ES-I3 (cell line): ENCODE results near the gene FRK.
"Not testable (repeated sequence)": the region's sequence is repeated elsewhere in the genome, so short reads cannot be mapped to it uniquely, and the experiment has no call there.

Experiments used
- H3K36me3 ChIP-seq: 2 replicates; pipeline ENCODE4 v1.6.1; 2013; ENCODE audit warnings: mild to moderate bottlenecking, low read length, control low read depth, moderate library complexity; ENCODE audit not compliant: insufficient read depth
- H3K4me1 ChIP-seq: 2 replicates; pipeline ENCODE4 v1.6.1; 2013; ENCODE audit warnings: mild to moderate bottlenecking, control low read depth, low read length; ENCODE audit not compliant: insufficient read depth
- H3K9ac ChIP-seq: 2 replicates; pipeline ENCODE4 v1.6.1; 2013; ENCODE audit warnings: low read depth, mild to moderate bottlenecking, low read length, moderate library complexity
- H3K9me3 ChIP-seq: 2 replicates; pipeline ENCODE4 v1.6.1; 2013; ENCODE audit warnings: mild to moderate bottlenecking, low read length, moderate library complexity; ENCODE audit not compliant: control insufficient read depth, insufficient read depth

Gene FRK

GRCh38 chr6:115899730-115900282 lies 160.9 kb downstream of the FRK start:
- Histone ChIP-seq H3K36me3 (no peaks in the 10 kb centered on the region), H3K4me1 (no peaks in the 10 kb centered on the region), H3K9ac (no peak overlapping the region), H3K9me3 (no peaks in the 10 kb centered on the region)

GRCh38 chr6:115898246-115898645 lies 162.4 kb downstream of the FRK start:
- H3K9me3 ChIP-seq, result no peaks in the 10 kb centered on the region
- H3K4me1 ChIP-seq, result no peaks in the 10 kb centered on the region
- H3K9ac ChIP-seq, result no peak overlapping the region
- no peaks in the 10 kb centered on the region for H3K36me3 ChIP-seq

GRCh38 chr6:115896538-115897129 lies 164.1 kb downstream of the FRK start:
- no peaks in the 10 kb centered on the region for H3K9me3 ChIP-seq
- no peaks in the 10 kb centered on the region for H3K4me1 ChIP-seq
- H3K9ac ChIP-seq, result no peak overlapping the region
- no peaks in the 10 kb centered on the region for H3K36me3 ChIP-seq

- Histone ChIP-seq H3K9me3 (no peaks in the 10 kb centered on the region), H3K4me1 (no peaks in the 10 kb centered on the region), H3K36me3 (no peaks in the 10 kb centered on the region), H3K9ac (no peak overlapping the region)
Observed at GRCh38 chr6:115894426-115894992, 166.2 kb downstream of the FRK start.

DNA sequence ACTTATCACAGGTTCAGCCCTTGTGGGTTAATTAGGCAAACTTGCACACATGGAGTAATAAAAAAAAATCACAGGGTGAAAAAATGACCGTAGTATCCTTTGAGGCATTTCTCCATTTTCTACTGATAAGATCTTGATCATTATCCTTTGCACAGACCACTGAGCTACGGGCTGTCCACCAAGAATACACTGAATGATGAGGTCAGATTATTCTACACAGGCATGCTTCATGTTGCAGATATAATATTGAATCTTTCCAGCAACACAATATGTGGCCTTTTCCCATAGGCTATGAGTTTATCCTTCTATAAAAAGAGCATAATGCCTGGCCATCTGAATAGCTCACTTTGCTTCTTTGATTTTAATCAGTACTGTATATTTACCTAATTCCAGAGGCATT lies 168.9 kb downstream of the FRK start:
- Histone ChIP-seq H3K4me1 (no peaks in the 10 kb centered on the region), H3K36me3 (no peaks in the 10 kb centered on the region), H3K9ac (no peak overlapping the region), H3K9me3 (no peaks in the 10 kb centered on the region)

GRCh38 chr6:115891111-115891669 lies 169.5 kb downstream of the FRK start:
- Histone ChIP-seq H3K36me3 (no peaks in the 10 kb centered on the region), H3K4me1 (no peaks in the 10 kb centered on the region), H3K9ac (no peak overlapping the region), H3K9me3 (no peaks in the 10 kb centered on the region)

DNA sequence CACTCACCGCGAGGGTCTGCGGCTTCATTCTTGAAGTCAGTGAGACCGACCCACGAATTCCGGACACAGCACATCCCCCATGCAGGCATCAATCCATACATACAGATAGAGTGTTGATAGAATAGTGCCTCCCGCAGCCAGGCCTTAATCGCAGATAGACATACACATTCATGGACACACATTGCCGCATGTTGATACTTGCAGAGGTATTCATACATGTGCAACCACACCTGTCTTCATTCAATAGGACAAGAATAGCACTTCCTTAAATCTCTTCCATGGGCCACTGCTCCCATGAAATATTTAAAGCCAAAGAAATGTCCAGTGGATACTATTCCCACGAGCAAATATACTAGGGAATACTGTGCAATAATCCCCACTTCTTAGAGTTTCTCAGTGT lies 170.5 kb downstream of the FRK start:
- H3K9me3 ChIP-seq, result no peaks in the 10 kb centered on the region
- H3K9ac ChIP-seq, result no peak overlapping the region
- H3K36me3 ChIP-seq, result no peaks in the 10 kb centered on the region
- H3K4me1 ChIP-seq, result no peaks in the 10 kb centered on the region

DNA sequence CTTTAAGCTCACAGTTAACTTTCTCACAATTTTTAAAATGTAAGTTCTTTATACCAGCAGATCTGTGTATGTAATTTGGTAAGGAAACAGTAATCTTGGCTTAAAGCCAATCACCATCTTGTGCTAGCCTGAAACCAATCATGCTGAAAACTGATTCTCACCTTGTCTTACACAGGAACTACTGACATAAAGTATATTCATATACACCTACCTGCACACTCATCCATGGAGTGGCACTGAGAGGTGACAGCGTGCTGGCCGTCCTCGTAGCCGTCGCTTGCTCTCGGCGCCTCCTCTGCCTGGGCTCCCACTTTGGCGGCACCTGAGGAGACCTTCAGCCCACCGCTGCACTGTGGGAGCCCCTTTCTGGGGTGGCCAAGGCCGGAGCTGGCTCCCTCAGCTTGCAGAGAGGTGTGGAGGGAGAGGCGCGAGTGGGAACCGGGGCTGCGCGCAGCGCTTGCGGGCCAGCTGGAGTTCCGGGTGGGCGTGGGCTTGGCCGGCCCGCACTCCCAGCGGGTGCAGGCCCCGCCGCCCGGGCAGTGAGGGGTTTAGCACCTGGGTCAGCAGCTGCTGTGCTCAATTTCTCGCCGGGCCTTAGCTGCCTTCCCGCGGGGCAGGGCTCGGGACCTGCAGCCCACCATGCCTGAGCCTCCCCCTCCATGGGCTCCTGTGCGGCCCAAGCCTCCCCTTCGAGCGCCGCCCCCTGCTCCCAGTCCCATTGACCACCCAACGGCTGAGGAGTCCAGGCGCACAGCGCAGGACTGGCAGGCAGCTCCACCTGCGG lies 171.8 kb downstream of the FRK start:
- not testable (repeated sequence) for H3K36me3 ChIP-seq, H3K9ac ChIP-seq, H3K4me1 ChIP-seq, H3K9me3 ChIP-seq

- no peaks in the 10 kb centered on the region for H3K9me3 ChIP-seq
- no peaks in the 10 kb centered on the region for H3K36me3 ChIP-seq
- H3K9ac ChIP-seq, result no peak overlapping the region
- no peaks in the 10 kb centered on the region for H3K4me1 ChIP-seq
Observed at GRCh38 chr6:115887891-115888290, 172.8 kb downstream of the FRK start.

- Histone ChIP-seq H3K36me3 (no peaks in the 10 kb centered on the region), H3K9ac (no peak overlapping the region), H3K4me1 (no peaks in the 10 kb centered on the region), H3K9me3 (no peaks in the 10 kb centered on the region)
Observed at GRCh38 chr6:115885636-115886366, 174.9 kb downstream of the FRK start.

GRCh38 chr6:115882771-115883170 lies 177.9 kb downstream of the FRK start:
- Histone ChIP-seq H3K9ac (no peak overlapping the region), H3K4me1 (no peaks in the 10 kb centered on the region), H3K9me3 (no peaks in the 10 kb centered on the region), H3K36me3 (no peaks in the 10 kb centered on the region)

DNA sequence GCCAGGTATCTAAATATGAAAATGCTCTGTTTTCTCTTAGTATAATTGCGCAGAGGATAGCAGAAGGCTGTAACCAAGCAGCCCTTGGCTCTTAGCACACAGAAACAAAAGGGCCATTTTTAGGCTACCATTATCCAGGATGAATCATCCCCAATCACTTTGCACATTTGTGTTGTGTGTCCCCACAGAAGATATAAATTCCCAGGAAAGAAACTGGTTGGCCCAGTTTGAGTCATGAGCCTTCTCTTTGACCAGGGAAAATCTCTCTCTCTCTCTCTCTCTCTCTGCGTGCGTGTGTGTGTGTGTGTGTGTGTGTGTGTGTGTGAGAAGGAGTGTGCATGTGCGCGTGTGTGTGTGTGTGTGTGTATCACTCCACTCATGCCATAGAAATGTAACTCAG lies 178.5 kb downstream of the FRK start:
- no peaks in the 10 kb centered on the region for H3K36me3 ChIP-seq
- H3K9ac ChIP-seq, result no peak overlapping the region
- H3K9me3 ChIP-seq, result no peaks in the 10 kb centered on the region
- H3K4me1 ChIP-seq, result no peaks in the 10 kb centered on the region
